Body of pancreas (tissue), 4 donors: ENCODE data around the gene CEACAM1.

ENCODE experiments used
- CTCF ChIP-seq, 7 experiments: fragments of 450-650 bp in 4 of 7; fragments of 200-600 bp in 3 of 7; sonication (generic) in 3 of 7; IDR thresholded peaks; one replicate each; pipeline ENCODE4 v1.5.1; 2016 to 2019; ENCODE audit warnings: antibody characterized with exemption in 7 of 7
- POLR2A ChIP-seq, 3 donors: fragments of 450-650 bp; IDR thresholded peaks; one replicate each; pipeline ENCODE4 v1.6.1; 2016; ENCODE audit warnings: antibody characterized with exemption in 3 of 3, mild to moderate bottlenecking in 2 of 3

- TF ChIP-seq CTCF (IDR thresholded peaks at IDR 0.05) (no peak), POLR2A (IDR thresholded peaks at IDR 0.05) (no peak)
Observed at GRCh38 chr19:42512743-42513304, 15.5 kb downstream of the CEACAM1 start.
